HL-60 (cell line): ENCODE results near the gene SAP30L.

Experiments used
- CTCF ChIP-seq: IDR thresholded peaks from one replicate; pipeline ENCODE4 v1.5.1; 2011; ENCODE audit warnings: low read length, control low read depth, inconsistent platforms; ENCODE audit not compliant: insufficient read depth
- GABPA ChIP-seq: IDR thresholded peaks from 2 replicates; pipeline ENCODE4 v1.6.1; 2012; ENCODE audit warnings: low read depth
- TF ChIP-seq, protein P1 (sequence below): IDR thresholded peaks from 2 replicates; pipeline ENCODE4 v1.6.1; 2012; ENCODE audit warnings: low read depth; ENCODE audit not compliant: insufficient replicate concordance

DNA sequence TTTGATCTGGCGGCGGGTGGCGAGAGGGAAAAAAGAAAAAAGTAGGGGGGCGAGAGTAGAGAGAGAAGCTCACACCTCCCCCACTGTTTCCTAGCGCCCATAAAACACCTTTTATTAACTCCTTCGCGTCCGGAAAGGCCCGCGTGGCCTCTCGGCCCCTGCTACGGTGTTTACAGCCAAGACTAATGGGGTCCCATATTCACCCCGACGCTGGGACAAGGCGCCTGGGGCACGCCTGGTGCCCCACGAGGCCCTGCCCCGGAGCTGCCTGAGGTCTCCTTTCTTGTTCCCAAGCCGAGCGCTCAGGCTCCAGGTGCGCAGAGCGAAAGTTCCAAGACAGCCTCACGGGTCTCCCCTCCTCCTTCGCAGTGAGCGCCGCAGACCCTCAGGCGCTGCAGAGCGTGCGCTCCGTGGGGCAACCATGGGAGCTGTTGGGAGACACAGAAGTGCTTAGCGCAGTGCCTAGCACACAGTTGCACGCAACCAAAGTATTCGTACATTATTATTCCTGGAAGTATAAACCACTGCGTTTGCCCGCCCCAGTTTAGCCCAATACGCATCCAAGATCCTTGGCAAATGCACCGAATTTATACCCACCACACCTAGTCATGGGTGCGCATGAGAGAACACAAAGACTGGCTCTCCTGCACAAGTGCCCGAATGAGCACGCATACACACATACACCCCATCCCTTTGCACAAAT, 27.9 kb downstream of the SAP30L start:
- TF ChIP-seq CTCF (no peak), GABPA (no peak)
- TF ChIP-seq, protein P1, sequence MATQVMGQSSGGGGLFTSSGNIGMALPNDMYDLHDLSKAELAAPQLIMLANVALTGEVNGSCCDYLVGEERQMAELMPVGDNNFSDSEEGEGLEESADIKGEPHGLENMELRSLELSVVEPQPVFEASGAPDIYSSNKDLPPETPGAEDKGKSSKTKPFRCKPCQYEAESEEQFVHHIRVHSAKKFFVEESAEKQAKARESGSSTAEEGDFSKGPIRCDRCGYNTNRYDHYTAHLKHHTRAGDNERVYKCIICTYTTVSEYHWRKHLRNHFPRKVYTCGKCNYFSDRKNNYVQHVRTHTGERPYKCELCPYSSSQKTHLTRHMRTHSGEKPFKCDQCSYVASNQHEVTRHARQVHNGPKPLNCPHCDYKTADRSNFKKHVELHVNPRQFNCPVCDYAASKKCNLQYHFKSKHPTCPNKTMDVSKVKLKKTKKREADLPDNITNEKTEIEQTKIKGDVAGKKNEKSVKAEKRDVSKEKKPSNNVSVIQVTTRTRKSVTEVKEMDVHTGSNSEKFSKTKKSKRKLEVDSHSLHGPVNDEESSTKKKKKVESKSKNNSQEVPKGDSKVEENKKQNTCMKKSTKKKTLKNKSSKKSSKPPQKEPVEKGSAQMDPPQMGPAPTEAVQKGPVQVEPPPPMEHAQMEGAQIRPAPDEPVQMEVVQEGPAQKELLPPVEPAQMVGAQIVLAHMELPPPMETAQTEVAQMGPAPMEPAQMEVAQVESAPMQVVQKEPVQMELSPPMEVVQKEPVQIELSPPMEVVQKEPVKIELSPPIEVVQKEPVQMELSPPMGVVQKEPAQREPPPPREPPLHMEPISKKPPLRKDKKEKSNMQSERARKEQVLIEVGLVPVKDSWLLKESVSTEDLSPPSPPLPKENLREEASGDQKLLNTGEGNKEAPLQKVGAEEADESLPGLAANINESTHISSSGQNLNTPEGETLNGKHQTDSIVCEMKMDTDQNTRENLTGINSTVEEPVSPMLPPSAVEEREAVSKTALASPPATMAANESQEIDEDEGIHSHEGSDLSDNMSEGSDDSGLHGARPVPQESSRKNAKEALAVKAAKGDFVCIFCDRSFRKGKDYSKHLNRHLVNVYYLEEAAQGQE: no peak
